ENCODE measurements around the gene WWOX. TPM values are rescaled to one million over a fixed set of nuclear protein-coding genes. Genes with fewer than 3 reads are reported as not detected.

WWOX gene
- total and polyA plus RNA-seq, 7 donors: 7.1 to 46.8 (median 16.1) TPM

- H3K36me3 ChIP-seq: no peaks in the 10 kb centered on the region
- 19 to 72% methylated on average over 5 of the region's 5 CpGs for WGBS, 2 donors
- intact Hi-C loops (cut with DNase I): no loop called here
- TF ChIP-seq POLR2AphosphoS5 (IDR thresholded peaks at IDR 0.05) (no peak), POLR2A (IDR thresholded peaks at IDR 0.05) (no peak), CTCF (IDR thresholded peaks at IDR 0.05) (no peak), EP300 (IDR thresholded peaks at IDR 0.05) (no peak)
- H3K4me3 ChIP-seq: no peak overlapping the region
- no peak for DNase-seq
- H3K4me1 ChIP-seq: peaks cover 0 to 18% (median 16%) of the 10 kb centered on the region in 4 donors
- H3K9me3 ChIP-seq: no peaks in the 10 kb centered on the region
- no peak overlapping the region for H3K27ac ChIP-seq
- no peaks in the 10 kb centered on the region for H3K27me3 ChIP-seq
These were observed 644.6 kb downstream of the WWOX start for GRCh38 chr16:78744099-78744498.

- H3K4me1 ChIP-seq: peaks cover 0 to 18% (median 16%) of the 10 kb centered on the region in 4 donors
- 58 to 73% methylated on average over 3 of the region's 3 CpGs for WGBS, 2 donors
- H3K27me3 ChIP-seq: no peaks in the 10 kb centered on the region
- H3K27ac ChIP-seq: peak overlapping the region; percentile 2 to 44 (median 8)
- no peaks in the 10 kb centered on the region for H3K9me3 ChIP-seq
- TF ChIP-seq POLR2A (IDR thresholded peaks at IDR 0.05) (no peak), EP300 (IDR thresholded peaks at IDR 0.05) (no peak), CTCF (IDR thresholded peaks at IDR 0.05) (no peak)
- intact Hi-C loops (cut with DNase I): no loop called here
- DNase-seq: no peak
- no peak overlapping the region for H3K4me3 ChIP-seq
- no peaks in the 10 kb centered on the region for H3K36me3 ChIP-seq
These were observed 645.3 kb downstream of the WWOX start for GRCh38 chr16:78744796-78745107.

- H3K27me3 ChIP-seq: no peaks in the 10 kb centered on the region
These were observed 645.9 kb downstream of the WWOX start for GRCh38 chr16:78745108-78746019.

GRCh38 chr16:78746718-78747117, 647.3 kb downstream of the WWOX start:
- 92 to 94% methylated on average over 2 of the region's 2 CpGs for WGBS, 2 donors
- DNase-seq: no peak
- Histone ChIP-seq H3K4me3 (no peak overlapping the region), H3K27me3 (no peaks in the 10 kb centered on the region), H3K27ac (no peak overlapping the region), H3K4me1 (peaks cover 0 to 18% (median 16%) of the 10 kb centered on the region in 4 donors), H3K9me3 (no peaks in the 10 kb centered on the region), H3K36me3 (no peaks in the 10 kb centered on the region)
- TF ChIP-seq CTCF (IDR thresholded peaks at IDR 0.05) (no peak), EP300 (IDR thresholded peaks at IDR 0.05) (no peak), POLR2A (IDR thresholded peaks at IDR 0.05) (no peak), POLR2AphosphoS5 (IDR thresholded peaks at IDR 0.05) (no peak)
- intact Hi-C loops (cut with DNase I): no loop called here

More at GRCh38 chr16:78745108-78746019, 645.9 kb downstream of the WWOX start:
- Histone ChIP-seq H3K27ac (peak overlapping the region in 3 of 4 donors; percentile 2 to 44 (median 11)), H3K4me3 (no peak overlapping the region), H3K4me1 (peaks cover 0 to 18% (median 16%) of the 10 kb centered on the region in 4 donors), H3K9me3 (no peaks in the 10 kb centered on the region), H3K36me3 (no peaks in the 10 kb centered on the region)
- no peak for DNase-seq
- TF ChIP-seq POLR2AphosphoS5 (IDR thresholded peaks at IDR 0.05) (peak in 3 of 4 donors; percentile 15 to 26 (median 16)), CTCF (IDR thresholded peaks at IDR 0.05) (no peak)
- 19 to 57% methylated on average over 7 of the region's 7 CpGs for WGBS, 2 donors
- intact Hi-C loops (cut with DNase I): no loop called here
